ENCODE measurements around the gene SLC11A2.
"Not testable (repeated sequence)": the region's sequence is repeated elsewhere in the genome, so short reads cannot be mapped to it uniquely, and the experiment has no call there.

Gene SLC11A2

DNA sequence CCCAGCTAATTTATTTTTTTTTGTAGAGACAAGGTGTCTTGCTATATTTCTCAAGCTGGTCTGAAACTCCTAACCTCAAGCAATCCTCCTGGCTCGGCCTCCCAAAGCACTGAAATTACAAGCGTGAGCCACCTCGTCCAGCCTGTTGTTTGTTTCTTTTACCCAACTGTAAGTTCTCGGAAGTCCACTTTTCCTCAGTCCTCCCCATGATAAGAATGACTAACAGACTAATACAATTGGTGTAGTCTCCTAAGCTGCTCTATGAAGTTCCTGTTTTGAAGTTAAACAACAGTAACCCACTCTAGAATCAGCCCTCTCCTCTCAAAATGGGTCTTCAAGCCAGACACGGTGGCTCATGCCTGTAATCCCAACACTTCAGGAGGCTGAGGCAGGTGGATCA is 37.3 kb downstream of the SLC11A2 start:
- no peak for DNase-seq

DNA sequence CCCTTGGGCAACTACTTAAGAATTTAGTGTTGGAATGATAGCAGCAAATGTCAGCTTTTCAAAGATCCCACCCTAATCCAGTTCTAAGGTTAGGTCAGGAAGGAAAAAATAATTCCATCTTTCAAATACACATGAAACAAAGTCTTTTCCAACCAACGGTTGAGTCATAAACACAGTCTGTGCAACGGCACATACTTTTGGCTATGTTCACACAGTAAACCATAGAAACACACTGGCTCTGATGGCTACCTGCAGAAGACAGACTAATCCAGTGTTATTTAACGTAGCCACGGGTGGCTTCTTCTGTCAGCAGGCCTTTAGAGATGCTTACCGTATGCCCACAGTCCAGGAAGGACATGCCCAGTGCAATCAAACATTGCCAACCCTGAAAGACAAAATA is 38.1 kb downstream of the SLC11A2 start:
- no peak for DNase-seq

DNA sequence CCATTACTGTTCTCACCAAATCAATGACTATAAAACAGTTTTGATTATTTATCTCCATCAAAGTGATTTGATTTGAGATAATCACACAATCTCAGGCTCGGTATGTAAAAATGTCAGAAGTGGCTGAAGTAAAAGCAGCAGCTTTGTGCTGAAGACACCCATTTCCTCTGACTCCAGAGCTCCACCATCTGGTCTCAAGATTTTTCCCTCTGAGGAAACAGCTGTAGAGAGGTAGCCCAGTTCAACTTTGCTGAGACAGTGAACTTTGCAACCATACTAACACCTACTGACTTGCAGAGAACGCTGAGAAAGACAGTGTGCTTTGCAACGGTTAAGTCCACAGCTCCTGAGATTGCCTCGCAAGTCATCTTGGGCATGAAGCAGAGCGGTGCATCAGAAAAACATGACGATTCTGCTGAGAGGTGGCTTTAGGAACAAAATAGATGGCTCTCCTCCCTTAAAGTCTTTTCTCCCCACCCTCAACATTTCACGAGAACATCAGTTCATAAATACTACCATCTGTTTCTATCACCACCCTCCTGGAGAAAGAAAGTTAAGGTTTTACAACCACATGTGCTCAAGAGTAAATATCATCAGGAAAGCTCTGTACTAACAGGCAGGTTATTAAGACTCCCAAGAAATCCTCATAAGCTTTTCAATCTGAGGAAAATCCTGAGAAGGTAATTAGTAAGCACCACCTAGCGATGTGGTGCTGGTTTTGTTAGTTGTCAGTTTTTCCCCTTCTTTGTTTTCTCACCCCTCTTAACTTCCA is 39.0 kb downstream of the SLC11A2 start:
- no peak for DNase-seq

DNA sequence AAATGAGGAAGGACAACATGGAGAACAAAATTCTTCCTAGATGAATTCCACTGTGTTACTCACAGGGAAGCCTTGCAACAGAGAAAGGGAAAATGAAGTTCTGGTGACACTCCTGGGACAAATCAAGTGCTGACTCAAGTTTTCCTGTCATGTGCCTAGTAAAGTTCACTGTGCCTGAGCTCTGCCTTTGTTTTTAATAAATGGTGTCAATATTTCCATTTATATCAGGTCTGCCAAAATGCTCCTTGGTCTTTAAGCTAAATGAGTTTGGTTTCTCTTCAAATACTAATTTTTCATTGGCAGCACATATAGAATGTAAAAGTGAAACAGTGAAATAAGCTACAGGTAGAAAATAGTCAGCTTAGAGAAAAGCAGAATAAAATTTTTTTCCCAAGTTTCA is 40.9 kb downstream of the SLC11A2 start:
- DNase-seq: no peak

DNA sequence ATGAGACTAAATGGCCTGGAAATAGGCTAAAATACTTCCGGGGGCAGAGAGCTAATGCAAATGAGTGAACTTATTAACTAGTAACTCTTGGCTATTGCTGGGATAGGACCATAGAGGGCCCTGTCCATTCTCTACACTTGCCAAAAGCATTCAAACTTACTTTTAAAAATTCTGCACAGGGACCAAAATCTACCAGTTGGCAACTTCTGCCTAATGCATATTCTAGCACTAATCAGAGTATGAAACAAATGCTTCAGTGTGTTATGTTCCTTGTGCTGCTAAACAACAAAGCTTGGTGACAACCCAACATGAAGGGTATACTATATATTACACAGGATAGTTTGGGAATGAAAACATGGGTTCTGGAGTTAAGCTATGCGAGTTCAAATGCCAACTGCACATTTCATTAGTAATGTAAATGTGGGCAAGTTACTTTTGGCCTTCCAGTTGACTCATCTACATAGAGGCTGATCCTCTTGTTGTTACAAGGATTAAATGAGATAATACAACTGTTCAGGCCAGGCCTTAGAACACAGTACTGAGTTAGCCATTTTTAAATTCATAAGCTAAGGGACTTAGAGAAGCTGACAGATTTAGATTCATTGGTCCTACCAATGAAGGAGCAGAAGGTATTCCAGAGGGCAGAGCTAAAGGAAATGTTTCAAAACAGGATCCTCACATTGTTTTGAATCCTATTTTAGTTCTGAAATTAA is 41.4 kb downstream of the SLC11A2 start:
- DNase-seq: no peak

DNA sequence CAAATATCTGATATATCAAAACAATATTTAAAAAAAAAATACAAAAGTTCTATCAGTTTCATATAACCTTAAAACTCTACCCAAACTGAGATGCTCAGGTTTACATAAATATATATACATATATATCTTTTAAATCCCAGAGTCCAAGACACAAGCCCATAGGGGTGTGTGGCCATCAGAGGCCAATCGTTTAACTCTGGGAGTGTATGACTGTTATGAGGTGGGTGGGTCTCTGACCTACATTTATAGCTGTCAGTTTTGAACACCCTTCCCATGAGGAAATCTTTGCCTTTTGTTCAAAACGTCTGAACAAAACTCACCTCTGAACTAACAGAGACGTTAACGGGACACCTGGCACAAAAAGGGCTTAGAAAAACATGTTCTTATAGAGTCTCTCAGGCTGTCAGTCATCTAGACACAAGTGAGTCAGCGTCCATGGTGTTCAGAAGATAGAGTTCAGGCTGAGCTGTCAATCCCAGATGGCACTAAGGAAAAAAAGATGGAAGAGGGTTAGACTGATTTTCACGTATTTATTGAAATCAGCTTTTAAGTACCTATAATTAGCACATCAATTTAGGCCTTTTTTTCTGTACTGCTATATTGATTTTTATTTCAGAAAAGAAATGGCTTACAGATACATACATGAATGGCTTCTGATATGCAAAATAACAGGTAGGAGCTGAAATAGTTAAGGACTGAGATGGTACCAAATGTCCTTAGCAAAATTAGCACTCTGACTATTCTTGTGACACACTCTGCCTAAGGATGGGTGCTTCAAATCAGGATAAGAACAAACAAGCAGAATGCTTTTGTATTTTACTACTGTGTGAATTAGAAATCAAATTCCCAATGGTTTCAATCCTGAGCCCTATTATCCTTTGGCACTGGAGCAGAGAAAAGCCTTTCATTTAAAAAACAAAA is 44.6 kb downstream of the SLC11A2 start:
- no peak for DNase-seq

DNA sequence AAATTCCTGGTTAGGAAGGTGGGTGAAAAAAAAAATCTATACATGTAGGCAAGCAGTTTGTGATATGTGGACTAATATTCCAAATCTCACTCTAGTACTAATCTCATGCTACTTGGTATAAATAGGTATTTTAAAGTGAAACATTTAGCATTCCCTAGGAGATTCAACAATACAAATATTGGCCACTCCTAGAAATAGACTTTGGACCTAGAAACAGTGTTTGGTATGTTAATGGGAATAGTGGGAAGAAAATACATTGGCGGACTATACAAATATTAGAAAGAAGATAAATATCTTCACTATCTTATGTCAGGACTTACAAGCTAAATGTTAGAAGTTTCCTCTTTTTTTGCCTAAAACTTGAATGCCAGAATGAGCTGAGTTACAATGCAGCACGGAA is 45.6 kb downstream of the SLC11A2 start:
- no peak for DNase-seq

DNA sequence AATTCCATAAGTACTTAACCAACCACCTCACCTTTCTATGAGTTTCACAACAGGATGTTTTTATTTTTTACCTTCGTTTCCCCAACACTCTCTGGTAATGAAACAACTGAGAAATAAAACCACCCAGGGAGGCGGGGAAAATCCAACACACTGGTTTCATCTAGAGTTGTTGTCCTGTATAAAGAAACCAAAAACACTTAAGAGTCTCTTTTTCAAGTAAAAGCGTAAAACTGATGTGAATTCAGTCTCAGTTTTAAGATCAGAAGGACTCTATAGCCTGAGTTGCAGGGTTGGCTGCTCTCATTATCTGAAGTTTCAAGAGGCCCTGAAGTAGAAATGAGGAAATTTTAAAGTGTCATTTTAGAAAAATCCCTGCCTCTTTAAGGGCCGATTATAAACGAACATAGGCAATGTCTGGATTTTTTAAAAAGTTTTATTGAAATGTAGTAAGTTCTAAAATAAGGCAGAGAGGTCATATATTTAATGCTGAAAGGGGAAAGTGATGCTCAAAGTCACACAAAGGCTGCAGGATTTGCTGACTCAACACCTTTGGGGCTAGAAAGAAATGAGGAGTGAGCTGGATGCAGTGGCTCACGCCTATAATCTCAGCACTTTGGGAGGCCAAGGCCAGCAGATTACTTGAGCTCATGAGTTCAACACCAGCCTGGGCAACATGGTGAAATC is 46.7 kb downstream of the SLC11A2 start:
- no peak for DNase-seq

DNA sequence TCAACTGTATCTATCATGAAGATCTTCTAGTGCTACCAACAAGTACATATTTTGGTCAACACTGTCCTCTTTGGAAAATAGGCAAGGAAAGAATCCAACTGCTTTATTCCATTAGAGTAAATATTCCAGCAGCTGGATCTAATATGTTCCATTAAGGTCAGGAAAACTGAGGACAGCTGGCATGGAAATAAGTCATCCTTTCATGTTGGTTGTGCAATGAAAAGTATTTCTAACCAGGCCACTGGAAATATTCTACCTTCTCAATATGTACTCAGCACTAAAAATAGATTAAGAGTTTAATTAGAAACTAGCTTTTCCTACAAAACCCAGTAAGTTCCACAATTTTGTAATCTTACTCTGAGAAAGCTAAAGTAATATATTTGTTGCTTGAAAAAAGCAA is 54.2 kb downstream of the SLC11A2 start:
- no peak for DNase-seq

DNA sequence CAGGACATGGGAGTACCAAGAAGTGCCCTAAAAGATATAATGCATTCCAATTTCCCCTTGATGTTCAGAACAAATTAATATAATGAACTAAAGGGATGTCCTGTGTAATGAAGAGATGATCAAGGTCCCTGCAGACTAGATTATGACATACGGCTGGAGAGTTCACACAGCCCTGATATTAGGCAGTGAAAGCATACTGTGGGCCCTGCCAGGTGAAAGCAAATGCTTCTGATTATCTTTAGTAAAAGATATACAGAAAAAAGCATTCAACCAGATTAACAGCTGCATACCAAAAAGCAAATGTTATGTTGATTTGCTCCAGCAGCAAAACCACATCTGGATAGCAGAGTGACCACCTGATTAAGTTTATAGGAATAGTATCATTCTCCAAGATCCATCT is 61.8 kb downstream of the SLC11A2 start:
- no peak for DNase-seq

DNA sequence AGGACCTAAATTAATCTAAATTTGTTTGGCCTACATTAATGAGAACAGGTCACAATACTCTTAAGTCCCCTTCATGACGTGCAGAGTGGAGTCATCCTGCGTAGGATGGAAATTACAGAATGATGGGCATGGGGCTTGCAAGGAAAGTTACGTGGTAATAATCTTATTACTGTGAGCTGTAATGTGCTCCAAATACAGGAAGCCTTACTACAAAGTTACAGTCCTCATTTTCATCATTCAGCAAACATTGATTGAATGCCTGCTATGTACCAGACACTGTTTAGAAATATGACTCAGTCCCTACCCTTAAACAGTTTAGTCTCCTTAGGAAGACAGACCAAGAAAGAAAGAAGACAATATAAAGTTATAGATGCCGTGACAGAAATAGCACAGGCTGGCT is 64.5 kb downstream of the SLC11A2 start:
- DNase-seq: no peak

DNA sequence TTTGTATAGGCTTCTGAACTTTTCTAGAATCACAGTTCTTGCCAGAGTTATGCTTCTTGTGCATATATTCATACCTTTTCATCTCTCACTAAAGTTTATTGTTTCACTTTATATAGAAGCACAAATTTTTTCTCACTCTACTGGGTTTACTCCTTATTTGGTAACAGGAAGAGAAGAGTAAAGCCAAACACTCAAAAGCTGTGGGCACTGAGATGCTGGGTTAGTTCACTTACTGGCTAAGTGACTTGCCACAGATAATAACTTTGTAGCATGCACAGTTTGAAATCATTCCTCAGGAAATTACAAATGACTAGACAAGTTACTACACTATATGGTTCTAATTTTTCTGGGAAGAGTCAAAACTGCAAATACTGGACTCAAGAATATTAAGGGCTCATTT is 66.1 kb downstream of the SLC11A2 start:
- no peak for DNase-seq

DNA sequence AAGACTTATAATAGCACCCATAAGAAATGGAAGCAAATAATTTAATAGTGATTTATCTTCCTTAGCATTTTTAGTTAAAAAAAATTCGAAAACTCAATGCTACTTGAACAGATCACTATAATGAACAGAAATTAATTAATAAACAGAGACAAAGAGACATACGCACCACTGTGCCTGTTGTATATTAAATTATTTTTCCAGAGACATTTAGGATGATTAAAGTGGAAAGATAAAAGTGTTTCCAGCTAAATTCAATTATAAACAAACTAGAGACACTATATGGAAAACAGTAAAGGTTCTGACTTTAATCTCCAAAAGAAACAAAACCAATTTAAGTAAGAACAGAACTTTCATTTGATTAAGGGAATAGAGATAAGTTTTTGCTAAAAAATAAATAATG is 70.5 kb downstream of the SLC11A2 start:
- no peak for DNase-seq

DNA sequence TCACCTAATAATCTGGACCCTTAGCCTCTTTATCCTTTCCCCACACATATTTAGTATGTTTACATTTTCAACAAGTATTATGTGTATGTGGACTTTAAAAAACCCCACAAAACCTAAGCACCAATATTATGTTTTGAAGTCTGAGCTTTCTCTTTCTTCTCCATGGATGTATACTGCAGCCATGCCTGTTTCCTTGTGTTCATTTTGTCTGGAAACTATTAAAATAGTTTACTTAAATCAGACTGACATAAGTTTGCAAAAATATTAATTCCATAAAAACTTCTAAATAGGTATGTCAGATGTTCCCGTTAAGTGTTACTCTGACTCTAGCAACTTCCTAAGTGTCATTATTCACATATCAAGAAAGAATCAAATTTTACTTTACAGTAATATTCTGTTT is 70.9 kb downstream of the SLC11A2 start:
- DNase-seq: no peak

DNA sequence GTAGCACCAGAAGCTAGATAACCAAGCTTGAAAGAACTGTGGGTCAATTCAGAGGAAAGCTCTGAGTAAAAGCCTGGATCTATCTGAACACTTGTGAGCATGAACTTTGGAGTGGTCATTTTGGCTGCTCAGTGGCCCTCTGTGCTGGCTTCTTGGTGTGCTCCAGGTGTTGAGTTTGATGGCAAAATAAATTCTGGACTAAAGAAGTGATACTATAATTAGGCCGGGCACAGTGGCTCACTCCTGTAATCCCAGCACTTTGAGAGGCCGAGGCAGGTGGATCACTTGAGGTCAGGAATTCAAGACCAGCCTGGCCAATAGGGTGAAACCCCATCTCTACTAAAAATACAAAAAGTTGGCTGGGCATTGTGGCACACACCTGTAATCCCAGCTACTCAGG is 71.4 kb downstream of the SLC11A2 start:
- not testable (repeated sequence) for DNase-seq

DNA sequence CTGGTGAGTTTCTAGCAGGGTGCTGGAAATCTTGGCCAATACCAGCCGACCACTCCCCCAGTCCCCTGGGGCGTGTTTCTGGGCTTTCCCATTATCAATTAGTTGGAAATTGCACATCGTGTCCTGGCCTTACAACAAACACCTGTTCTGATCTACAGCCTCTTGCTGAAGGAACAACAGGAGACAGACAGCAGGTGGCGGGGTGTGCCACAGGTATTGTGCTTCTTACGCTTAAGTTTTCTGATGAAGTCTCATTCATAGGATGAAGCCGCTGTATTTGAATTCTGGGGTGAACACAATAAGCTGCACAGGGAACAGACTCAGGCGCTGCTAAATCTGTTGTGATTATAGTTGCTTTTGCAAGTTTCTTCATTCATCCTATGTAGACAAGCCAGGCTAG is 73.1 kb downstream of the SLC11A2 start:
- DNase-seq: no peak

DNA sequence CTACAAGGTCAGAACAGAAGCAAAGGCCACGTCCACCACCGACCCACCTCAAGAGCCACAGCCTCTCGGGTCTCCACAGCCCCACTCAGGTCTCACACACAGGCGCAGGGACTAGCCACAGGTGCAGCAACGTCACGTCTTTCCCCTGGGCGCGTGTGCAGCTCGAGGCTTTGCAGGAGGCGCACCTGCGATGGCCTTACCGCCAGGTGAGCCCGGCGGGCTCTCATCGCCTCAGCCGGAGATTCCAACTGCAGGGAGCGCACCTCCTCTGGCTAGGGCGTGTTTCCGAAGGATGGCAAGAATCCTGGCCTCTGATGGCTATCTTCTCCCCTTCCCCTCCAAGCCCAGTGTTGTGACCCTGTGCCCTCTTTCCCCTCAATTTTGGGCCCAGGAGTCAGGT is 73.7 kb downstream of the SLC11A2 start, which contains the start of gene HIGD1C:
Gene HIGD1C (plus strand): TSS at position 35 of the 400 bp plus-strand sequence. CDS start 1,455 bp downstream, outside the sequence.
- no peak for DNase-seq

DNA sequence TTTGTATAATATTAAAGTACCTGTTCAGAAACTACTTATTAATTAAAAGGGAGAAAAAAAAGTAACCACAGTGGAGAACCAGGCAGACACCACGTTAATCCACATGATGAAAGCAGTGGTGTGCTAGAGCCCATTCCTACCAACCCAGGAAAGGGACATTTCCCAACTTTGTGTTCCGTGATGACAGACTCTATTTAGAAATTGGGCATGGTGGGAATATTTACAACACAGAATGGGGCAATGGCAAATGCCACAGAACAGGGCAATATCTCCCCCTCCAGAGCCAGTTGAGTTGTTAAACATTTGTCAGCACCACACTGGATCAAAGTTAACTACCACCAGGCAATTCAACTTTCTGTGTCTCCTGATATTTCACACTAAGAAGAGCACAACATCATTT is 75.1 kb downstream of the SLC11A2 start:
- no peak for DNase-seq

DNA sequence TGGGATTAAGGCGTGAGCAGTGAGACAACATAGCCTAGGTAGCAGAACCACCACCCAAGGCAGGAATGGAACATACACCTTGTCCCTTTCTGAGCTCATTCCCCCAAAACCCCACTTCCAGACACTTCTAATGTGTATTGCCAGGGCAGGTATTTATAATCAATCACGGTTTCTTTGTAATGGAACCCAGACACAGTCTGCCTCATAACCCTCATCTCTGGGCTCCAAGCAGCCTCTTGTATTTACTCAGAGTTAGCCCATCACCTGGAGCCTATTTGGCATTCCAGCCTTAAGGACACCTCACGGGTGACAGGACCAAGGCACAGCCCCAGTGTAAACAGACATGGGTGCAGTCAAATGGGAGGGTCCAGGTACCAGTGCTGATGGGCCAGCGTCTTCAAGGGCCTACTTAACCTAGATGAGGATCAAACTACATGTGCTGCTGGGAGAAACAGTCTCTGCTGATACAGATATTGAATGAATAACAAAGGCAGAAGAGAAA is 76.3 kb downstream of the SLC11A2 start:
- DNase-seq: no peak

DNA sequence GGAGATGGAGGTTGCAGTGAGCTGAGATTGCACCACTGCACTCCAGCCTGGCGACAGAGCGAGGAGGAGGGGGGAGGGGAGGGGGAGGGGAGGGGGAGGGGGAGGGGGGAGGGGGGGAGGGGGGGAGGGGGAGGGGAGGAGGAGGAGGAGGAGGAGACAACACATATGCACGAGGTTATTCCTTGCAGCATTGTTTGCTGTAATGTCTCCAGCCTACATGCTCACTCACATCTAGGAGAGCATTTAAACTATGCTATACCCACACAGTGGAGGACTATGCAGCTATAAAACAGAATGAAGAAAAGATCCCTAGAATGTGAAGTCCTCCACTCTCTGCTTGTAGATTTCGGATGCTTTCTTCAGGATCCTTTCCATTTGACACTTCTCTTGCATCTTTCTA is 77.4 kb downstream of the SLC11A2 start:
- no peak for DNase-seq

DNA sequence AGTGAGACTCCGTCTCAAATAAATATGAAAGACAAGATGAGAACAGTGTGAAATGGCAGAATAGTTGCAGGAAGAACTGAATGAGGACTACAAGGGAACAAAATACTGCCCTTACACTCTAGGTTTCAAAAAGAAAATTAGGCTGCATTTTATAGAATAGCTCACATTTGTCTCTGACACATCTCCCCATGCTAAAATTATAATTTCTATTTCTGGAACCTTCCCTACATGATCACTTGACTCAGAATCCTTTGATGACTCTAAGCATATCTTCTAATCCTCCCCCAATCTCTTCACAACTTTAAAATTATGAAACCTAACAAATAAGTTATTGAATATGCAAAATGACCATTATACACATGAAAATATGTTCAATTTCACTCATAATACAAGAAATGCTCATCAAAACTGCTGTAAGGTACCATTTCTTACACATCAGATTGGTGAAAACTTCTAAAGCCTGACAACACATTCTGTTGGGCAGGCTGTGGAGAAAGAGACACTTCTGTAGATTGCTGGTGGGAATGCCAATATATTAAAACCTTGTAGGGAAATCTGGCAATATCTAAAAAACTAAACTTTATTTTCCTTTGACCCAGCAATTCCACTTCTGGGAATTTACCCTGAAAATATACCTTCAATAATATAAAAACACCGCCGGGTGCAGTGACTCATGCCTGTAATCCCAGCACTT is 78.1 kb downstream of the SLC11A2 start:
- no peak for DNase-seq

DNA sequence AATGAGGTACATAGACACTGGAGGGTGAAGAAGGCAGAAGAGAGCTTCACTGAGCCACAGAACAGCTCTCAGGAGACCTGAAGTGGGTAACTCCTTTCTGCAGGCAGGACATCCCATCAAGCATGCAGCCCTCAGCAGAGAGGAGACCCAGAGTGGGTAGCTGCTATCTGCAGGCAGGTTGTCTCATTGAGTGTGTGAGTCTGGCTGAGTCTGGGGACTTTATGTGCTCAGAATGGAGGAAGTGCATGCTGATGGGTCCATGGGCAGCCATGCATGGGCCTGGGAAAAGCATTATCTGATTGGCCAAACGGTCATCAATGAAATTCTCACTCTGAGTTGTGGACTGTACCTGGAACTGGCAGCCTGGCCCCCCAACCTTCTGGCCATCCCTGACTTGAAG is 88.5 kb downstream of the SLC11A2 start:
- DNase-seq: no peak

Measured in NCI-H1092 treated with DMSO at 0.1 percent for 48 hours (cell line).